CD8-positive, alpha-beta memory T cell (primary cell): ENCODE measurements around the gene ANGPTL7. TPM values are rescaled to one million over a fixed set of nuclear protein-coding genes. Genes with fewer than 3 reads are reported as not detected.

ENCODE experiments used
- CTCF ChIA-PET: fragments of 350-600 bp; sonication (Branson Sonifier 250); formaldehyde crosslinking; loops from one replicate; lab custom pipeline; 2021; ENCODE audit warnings: antibody characterized with exemption; lab: Charles Lee
- POLR2A ChIA-PET: fragments of 350-600 bp; sonication (Branson Sonifier 250); formaldehyde crosslinking; loops from one replicate; lab custom pipeline; 2021; ENCODE audit warnings: antibody characterized with exemption; lab: Charles Lee
- DNase-seq, 5 donors: peaks; one replicate each; pipeline versions ENCODE4 v3.0.0 to v3.0.0-alpha.2; 2020 to 2022; ENCODE audit warnings: mixed read lengths in 1 of 5
- H3K27ac ChIP-seq: one replicate; pipeline ENCODE4 v1.7.0; 2013; ENCODE audit warnings: low read depth, mild to moderate bottlenecking, low read length, moderate library complexity
- H3K27me3 ChIP-seq: 2 replicates; pipeline ENCODE4 v1.7.0; 2013; ENCODE audit warnings: low read length, mild to moderate bottlenecking; ENCODE audit not compliant: insufficient read depth, poor library complexity, severe bottlenecking
- H3K36me3 ChIP-seq: 2 replicates; pipeline ENCODE4 v1.7.0; 2013; ENCODE audit warnings: mild to moderate bottlenecking, low read length, moderate library complexity; ENCODE audit not compliant: insufficient read depth
- H3K4me1 ChIP-seq: 2 replicates; pipeline ENCODE4 v1.7.0; 2013; ENCODE audit warnings: mild to moderate bottlenecking, low read length, moderate library complexity; ENCODE audit not compliant: insufficient read depth
- H3K4me3 ChIP-seq: 2 replicates; pipeline ENCODE4 v1.7.0; 2013; ENCODE audit warnings: mild to moderate bottlenecking, low read length
- H3K9me3 ChIP-seq: 2 replicates; pipeline ENCODE4 v1.7.0; 2013; ENCODE audit warnings: mild to moderate bottlenecking, low read length
- H3K27ac Mint-ChIP-seq, 8 donors: one replicate each; pipeline ENCODE4 v1.8.0; 2020 to 2021; ENCODE audit warnings: mixed read lengths in 8 of 8, mild to moderate bottlenecking in 6 of 8, inconsistent platforms in 3 of 8, moderate library complexity in 3 of 8
- H3K27me3 Mint-ChIP-seq, 2 donors: one replicate each; pipeline ENCODE4 v1.8.0; 2020 to 2021; ENCODE audit warnings: mixed read lengths in 2 of 2, mild to moderate bottlenecking in 1 of 2, moderate library complexity in 1 of 2
- H3K36me3 Mint-ChIP-seq, 3 donors: one replicate each; pipeline ENCODE4 v1.8.0; 2020 to 2021; ENCODE audit warnings: mixed read lengths in 3 of 3, inconsistent platforms in 1 of 3, mild to moderate bottlenecking in 1 of 3
- H3K4me1 Mint-ChIP-seq, 3 donors: one replicate each; pipeline ENCODE4 v1.8.0; 2020 to 2021; ENCODE audit warnings: mixed read lengths in 3 of 3, inconsistent platforms in 1 of 3, mild to moderate bottlenecking in 1 of 3
- H3K4me3 Mint-ChIP-seq, 7 donors: one replicate each; pipeline ENCODE4 v1.8.0; 2020 to 2021; ENCODE audit warnings: mixed read lengths in 7 of 7, mild to moderate bottlenecking in 6 of 7, moderate library complexity in 4 of 7, inconsistent platforms in 2 of 7
- H3K9me3 Mint-ChIP-seq, 5 donors: one replicate each; pipeline ENCODE4 v1.8.0; 2020 to 2022; ENCODE audit warnings: mixed read lengths in 5 of 5, mild to moderate bottlenecking in 3 of 5, moderate library complexity in 2 of 5, inconsistent platforms in 1 of 5
- polyA plus RNA-seq: library from polyadenylated mRNA; unstranded; fragments of 300-500 nt; fragmentation: Illumina TruSeq; gene quantifications from one replicate; pipeline ENCODE4 v1.2.3, GENCODE V29; 2021
- total RNA-seq, 2 experiments: library from RNA; stranded (reverse); gene quantifications; one replicate each; pipeline ENCODE4 v1.2.3, GENCODE V29; 2021

The ANGPTL7 gene, protein sequence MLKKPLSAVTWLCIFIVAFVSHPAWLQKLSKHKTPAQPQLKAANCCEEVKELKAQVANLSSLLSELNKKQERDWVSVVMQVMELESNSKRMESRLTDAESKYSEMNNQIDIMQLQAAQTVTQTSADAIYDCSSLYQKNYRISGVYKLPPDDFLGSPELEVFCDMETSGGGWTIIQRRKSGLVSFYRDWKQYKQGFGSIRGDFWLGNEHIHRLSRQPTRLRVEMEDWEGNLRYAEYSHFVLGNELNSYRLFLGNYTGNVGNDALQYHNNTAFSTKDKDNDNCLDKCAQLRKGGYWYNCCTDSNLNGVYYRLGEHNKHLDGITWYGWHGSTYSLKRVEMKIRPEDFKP
- total RNA-seq (not detected), polyA plus RNA-seq (not detected)

DNA sequence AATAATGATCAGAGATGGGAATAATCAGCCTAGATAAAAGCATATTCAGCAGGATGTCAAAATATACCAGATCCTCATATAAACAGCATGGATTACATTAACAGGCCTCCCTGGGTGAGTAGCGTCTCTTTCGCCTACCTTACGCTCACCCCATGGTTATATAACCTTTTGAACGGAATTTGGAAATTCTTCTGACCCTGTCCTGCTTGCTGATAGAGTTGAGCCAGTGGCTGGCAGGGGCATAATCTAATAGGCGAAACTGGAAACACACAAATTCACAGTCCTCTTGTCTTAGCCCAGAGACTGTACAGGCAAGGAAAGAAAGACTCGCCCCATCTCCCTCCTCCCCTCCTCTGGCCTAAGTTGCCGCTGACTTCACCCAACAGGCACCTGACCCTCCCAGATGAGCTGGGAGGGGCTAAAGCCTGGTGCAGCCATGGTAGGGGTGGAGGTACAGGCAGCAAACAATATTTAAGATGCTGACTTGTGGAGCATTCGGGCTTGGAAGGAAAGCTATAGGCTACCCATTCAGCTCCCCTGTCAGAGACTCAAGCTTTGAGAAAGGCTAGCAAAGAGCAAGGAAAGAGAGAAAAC lies at the start of gene ANGPTL7:
Gene ANGPTL7, plus strand, starts transcription at position 498 of the 594 bp plus-strand sequence. CDS start 225 bp downstream, outside the sequence.
- Histone ChIP-seq H3K4me3 (no peak within 1 kb of the TSS), H3K27me3 (no peaks in the 10 kb centered on the region), H3K9me3 (no peaks in the 10 kb centered on the region), H3K4me1 (no peaks in the 10 kb centered on the region), H3K36me3 (peaks cover 19% of the 10 kb centered on the region), H3K27ac (no peak within 1 kb of the TSS)
- ChIA-PET CTCF (no interaction called here), POLR2A (no interaction called here)
- Mint-ChIP-seq H3K4me1 (no peaks in the 10 kb centered on the region), H3K4me3 (no peak within 1 kb of the TSS), H3K27ac (peak within 1 kb of the TSS in 2 of 8 donors; percentile 50 to 62), H3K27me3 (no peaks in the 10 kb centered on the region), H3K36me3 (peaks cover 0 to 83% (median 9%) of the 10 kb centered on the region in 3 donors), H3K9me3 (no peaks in the 10 kb centered on the region)
- DNase-seq, result no peak

DNA sequence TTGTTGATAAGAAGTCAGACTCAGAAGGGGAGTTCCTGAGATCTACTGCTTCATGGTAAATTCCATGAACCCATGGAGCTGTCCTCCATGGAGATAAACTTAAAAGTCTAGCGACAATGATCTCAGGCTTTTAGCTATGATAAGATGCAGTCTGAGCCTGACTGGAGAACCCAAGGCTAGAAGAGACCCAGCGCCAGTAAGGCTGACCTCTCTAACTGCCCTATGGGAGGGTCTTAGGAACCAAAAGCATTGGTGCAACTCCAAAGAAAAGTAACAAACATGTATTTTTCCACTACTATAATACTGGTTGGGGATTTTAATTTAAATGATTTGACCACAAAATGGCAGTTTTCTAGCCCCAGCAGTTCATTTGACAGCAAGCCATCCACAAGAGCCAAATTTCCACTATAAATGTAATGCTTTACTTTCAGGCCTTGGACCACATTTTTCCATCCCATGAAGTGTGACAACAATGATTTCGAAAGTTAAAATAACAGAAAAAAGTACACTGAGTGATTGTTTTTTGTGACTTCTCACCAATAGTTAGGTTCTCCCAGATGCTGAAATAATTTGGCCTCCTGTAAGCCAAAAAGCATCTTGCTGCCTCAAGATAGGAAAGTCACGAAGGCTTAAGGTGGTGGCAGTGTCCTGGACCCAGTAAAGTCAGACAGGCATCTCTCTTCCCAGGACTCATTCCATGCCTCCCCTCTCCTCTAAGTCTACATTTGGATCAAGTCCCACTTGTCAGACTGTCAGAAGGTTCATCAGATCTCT lies 46.4 kb upstream of the ANGPTL7 start:
- no peak overlapping the region for H3K27ac ChIP-seq
- H3K27me3 ChIP-seq, result no peaks in the 10 kb centered on the region
- no peaks in the 10 kb centered on the region for H3K4me1 ChIP-seq
- peaks cover 48% of the 10 kb centered on the region for H3K36me3 ChIP-seq
- H3K27ac Mint-ChIP-seq, result peak overlapping the region in 2 of 8 donors; percentile 31 to 71
- DNase-seq, result no peak
- H3K4me1 Mint-ChIP-seq, result peaks cover 0 to 2% (median 0%) of the 10 kb centered on the region in 3 donors
- no peaks in the 10 kb centered on the region for H3K9me3 Mint-ChIP-seq
- no peaks in the 10 kb centered on the region for H3K27me3 Mint-ChIP-seq
- CTCF ChIA-PET, result no interaction called here
- no peaks in the 10 kb centered on the region for H3K9me3 ChIP-seq
- POLR2A ChIA-PET, result no interaction called here
- H3K4me3 ChIP-seq, result no peak overlapping the region
- H3K4me3 Mint-ChIP-seq, result no peak overlapping the region
- H3K36me3 Mint-ChIP-seq, result peaks cover 15 to 80% (median 29%) of the 10 kb centered on the region in 3 donors

DNA sequence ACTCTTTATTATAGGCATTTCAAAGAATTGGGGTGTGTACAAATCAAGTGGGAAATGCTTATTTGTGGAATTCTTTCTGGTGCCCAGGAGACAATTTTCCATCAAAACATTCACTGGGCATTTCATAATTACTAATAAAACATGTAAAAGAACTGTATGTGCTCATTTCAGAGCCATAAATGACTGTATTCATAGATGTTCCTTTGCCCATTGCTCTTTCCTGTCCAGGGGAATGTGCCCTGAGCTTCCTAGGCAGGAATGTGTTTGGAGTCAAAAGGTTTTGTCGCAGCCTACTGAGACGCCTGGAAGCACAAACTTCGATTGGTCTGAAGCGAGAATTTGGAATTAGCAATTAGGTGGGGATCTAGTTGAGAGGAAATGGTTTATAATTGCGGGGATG lies 45.8 kb upstream of the ANGPTL7 start:
- Histone ChIP-seq H3K27ac (no peak overlapping the region), H3K9me3 (no peaks in the 10 kb centered on the region), H3K36me3 (peaks cover 46% of the 10 kb centered on the region), H3K4me1 (no peaks in the 10 kb centered on the region), H3K27me3 (no peaks in the 10 kb centered on the region), H3K4me3 (no peak overlapping the region)
- ChIA-PET POLR2A (no interaction called here), CTCF (no interaction called here)
- no peaks in the 10 kb centered on the region for H3K27me3 Mint-ChIP-seq
- peaks cover 15 to 80% (median 24%) of the 10 kb centered on the region in 3 donors for H3K36me3 Mint-ChIP-seq
- peaks cover 0 to 2% (median 0%) of the 10 kb centered on the region in 3 donors for H3K4me1 Mint-ChIP-seq
- H3K4me3 Mint-ChIP-seq, result no peak overlapping the region
- no peaks in the 10 kb centered on the region for H3K9me3 Mint-ChIP-seq
- no peak for DNase-seq
- H3K27ac Mint-ChIP-seq, result peak overlapping the region in 4 of 8 donors; percentile 31 to 82 (median 76)

- ChIA-PET CTCF (no interaction called here), POLR2A (no interaction called here)
- no peaks in the 10 kb centered on the region for H3K9me3 Mint-ChIP-seq
- peaks cover 0 to 2% (median 0%) of the 10 kb centered on the region in 3 donors for H3K4me1 Mint-ChIP-seq
- peaks cover 11 to 78% (median 23%) of the 10 kb centered on the region in 3 donors for H3K36me3 Mint-ChIP-seq
- no peak overlapping the region for H3K27ac Mint-ChIP-seq
- H3K9me3 ChIP-seq, result no peaks in the 10 kb centered on the region
- DNase-seq, result no peak
- H3K4me3 Mint-ChIP-seq, result no peak overlapping the region
- no peaks in the 10 kb centered on the region for H3K4me1 ChIP-seq
- no peak overlapping the region for H3K27ac ChIP-seq
- H3K27me3 ChIP-seq, result no peaks in the 10 kb centered on the region
- H3K27me3 Mint-ChIP-seq, result no peaks in the 10 kb centered on the region
- peaks cover 44% of the 10 kb centered on the region for H3K36me3 ChIP-seq
- H3K4me3 ChIP-seq, result no peak overlapping the region
Observed at GRCh38 chr1:11143907-11144306, 45.2 kb upstream of the ANGPTL7 start.

DNA sequence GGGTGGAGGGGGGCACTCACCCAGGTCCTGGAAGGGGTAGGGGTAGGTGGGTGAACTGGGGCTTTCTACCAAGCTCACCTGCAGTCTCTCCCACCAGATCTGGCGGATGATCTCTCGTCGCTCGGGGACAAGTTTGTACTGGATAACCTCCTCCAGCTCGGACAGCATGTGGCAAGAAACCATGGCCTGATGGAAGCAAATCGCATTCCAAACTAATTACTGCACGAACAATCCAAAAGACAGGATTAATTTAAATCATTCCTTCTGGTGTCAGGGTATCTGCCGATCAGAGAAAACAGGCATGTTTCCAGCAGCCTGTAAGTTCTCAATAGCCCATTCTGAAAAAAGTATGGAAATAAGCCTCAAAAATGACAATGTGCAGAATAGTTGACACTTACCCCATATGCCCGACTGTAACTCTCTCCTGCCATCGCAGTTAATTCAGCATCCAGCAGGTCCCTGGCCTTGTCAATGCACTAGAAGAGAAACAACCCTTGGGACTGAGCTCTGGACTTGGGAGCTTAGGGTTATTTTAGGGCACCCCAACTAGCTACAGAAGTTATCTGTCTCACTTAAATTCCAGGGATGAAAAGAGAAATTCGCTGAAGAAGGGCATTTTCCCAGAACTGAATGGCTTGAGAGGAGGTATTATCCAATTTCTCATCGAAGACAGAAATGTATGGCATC lies 44.4 kb upstream of the ANGPTL7 start:
- ChIA-PET POLR2A (no interaction called here), CTCF (no interaction called here)
- Histone ChIP-seq H3K27me3 (no peaks in the 10 kb centered on the region), H3K27ac (no peak overlapping the region), H3K4me1 (no peaks in the 10 kb centered on the region), H3K9me3 (no peaks in the 10 kb centered on the region), H3K36me3 (peaks cover 46% of the 10 kb centered on the region), H3K4me3 (no peak overlapping the region)
- peaks cover 0 to 2% (median 0%) of the 10 kb centered on the region in 3 donors for H3K4me1 Mint-ChIP-seq
- H3K9me3 Mint-ChIP-seq, result no peaks in the 10 kb centered on the region
- peaks cover 8 to 78% (median 27%) of the 10 kb centered on the region in 3 donors for H3K36me3 Mint-ChIP-seq
- peak overlapping the region in 1 of 8 donors; percentile 58 for H3K27ac Mint-ChIP-seq
- no peak for DNase-seq
- no peak overlapping the region for H3K4me3 Mint-ChIP-seq
- H3K27me3 Mint-ChIP-seq, result no peaks in the 10 kb centered on the region

GRCh38 chr1:11145741-11146140 lies 43.4 kb upstream of the ANGPTL7 start:
- Mint-ChIP-seq H3K27me3 (no peaks in the 10 kb centered on the region), H3K4me1 (peaks cover 0 to 2% (median 0%) of the 10 kb centered on the region in 3 donors), H3K36me3 (peaks cover 8 to 81% (median 29%) of the 10 kb centered on the region in 3 donors)

GRCh38 chr1:11147197-11147770 lies 41.9 kb upstream of the ANGPTL7 start:
- Histone ChIP-seq H3K4me3 (no peak overlapping the region), H3K27me3 (no peaks in the 10 kb centered on the region), H3K36me3 (peaks cover 52% of the 10 kb centered on the region), H3K27ac (no peak overlapping the region), H3K4me1 (no peaks in the 10 kb centered on the region), H3K9me3 (no peaks in the 10 kb centered on the region)
- Mint-ChIP-seq H3K27me3 (no peaks in the 10 kb centered on the region), H3K9me3 (no peaks in the 10 kb centered on the region), H3K4me1 (peaks cover 0 to 2% (median 0%) of the 10 kb centered on the region in 3 donors), H3K36me3 (peaks cover 8 to 92% (median 29%) of the 10 kb centered on the region in 3 donors), H3K4me3 (no peak overlapping the region), H3K27ac (peak overlapping the region in 1 of 8 donors; percentile 36)
- ChIA-PET POLR2A (no interaction called here), CTCF (interaction anchor here (2.1 kb wide), 1 partner anchor 110 kb away, joined by 8 read pairs; no protein-coding TSS in a partner anchor)
- DNase-seq, result no peak

More at GRCh38 chr1:11145741-11146140, 43.4 kb upstream of the ANGPTL7 start:
- no peak overlapping the region for H3K4me3 ChIP-seq
- no peak for DNase-seq
- Mint-ChIP-seq H3K27ac (peak overlapping the region in 2 of 8 donors; percentile 12 to 43), H3K9me3 (no peaks in the 10 kb centered on the region), H3K4me3 (no peak overlapping the region)
- POLR2A ChIA-PET, result no interaction called here
- CTCF ChIA-PET, result interaction anchor here (1.2 kb wide), 1 partner anchor 11 kb away, joined by 3 read pairs; no protein-coding TSS in a partner anchor
- no peaks in the 10 kb centered on the region for H3K27me3 ChIP-seq
- no peak overlapping the region for H3K27ac ChIP-seq
- peaks cover 52% of the 10 kb centered on the region for H3K36me3 ChIP-seq
- H3K4me1 ChIP-seq, result no peaks in the 10 kb centered on the region
- H3K9me3 ChIP-seq, result no peaks in the 10 kb centered on the region
